ENCODE measurements around the gene MYO1D.

- TF ChIP-seq GLIS3 (CRISPR knock-in tag; IDR thresholded peaks at IDR 0.05) (no peak), ZFP30 (CRISPR knock-in tag; IDR thresholded peaks at IDR 0.05) (no peak), TSHZ2 (CRISPR knock-in tag; IDR thresholded peaks at IDR 0.05) (no peak), ZNF70 (CRISPR knock-in tag; IDR thresholded peaks at IDR 0.05) (no peak), PATZ1 (CRISPR knock-in tag; IDR thresholded peaks at IDR 0.05; ENCODE audit: borderline replicate concordance) (no peak)
These were observed 312.6 kb downstream of the MYO1D start for GRCh38 chr17:32564325-32564724.
